Panc1 (cell line): ENCODE results near the gene PLEKHG7. TPM values are rescaled to one million over a fixed set of nuclear protein-coding genes. Genes with fewer than 3 reads are reported as not detected.
"Not testable (repeated sequence)": the region's sequence is repeated elsewhere in the genome, so short reads cannot be mapped to it uniquely, and the experiment has no call there.

Source experiments
- ATAC-seq: fragments of 200-7000 bp; cut with Tn5 transposase; 2 replicates; pipeline ENCODE4 v1.9.1; 2020; ENCODE audit warnings: mild to moderate bottlenecking, moderate library complexity
- BruUV-seq: library from RNA; stranded (reverse); fragments of 400-500 nt; replicated peaks from 2 replicates; lab custom pipeline; 2021; lab: Mats Ljungman, UMichigan
- CTCF ChIA-PET: fragments of 300-600 bp; sonication (Branson Sonifier 250); formaldehyde crosslinking; loops from one replicate; lab custom pipeline; 2022; ENCODE audit warnings: antibody characterized with exemption; lab: Charles Lee
- POLR2A ChIA-PET: fragments of 300-600 bp; sonication (Branson Sonifier 250); formaldehyde crosslinking; loops from one replicate; lab custom pipeline; 2022; ENCODE audit warnings: antibody characterized with exemption; lab: Charles Lee
- DNase-seq: peaks from one replicate; pipeline ENCODE4 v3.0.0-alpha.2; 2010; ENCODE audit warnings: low read depth, low spot score
- H3K27ac ChIP-seq: 2 replicates; pipeline ENCODE4 v1.5.1; 2011; ENCODE audit warnings: mild to moderate bottlenecking, low read length, inconsistent platforms
- H3K27me3 ChIP-seq: fragments of 200-500 bp; sonication (Bioruptor generic); 2 replicates; pipeline ENCODE4 v1.6.0; 2014; ENCODE audit warnings: low read length, inconsistent platforms; ENCODE audit not compliant: control insufficient read depth, insufficient read depth
- H3K36me3 ChIP-seq: fragments of 200-500 bp; sonication (Bioruptor generic); 2 replicates; pipeline ENCODE4 v1.5.1; 2014; ENCODE audit warnings: inconsistent platforms, mild to moderate bottlenecking, low read length, moderate library complexity; ENCODE audit not compliant: control insufficient read depth, insufficient read depth
- H3K4me1 ChIP-seq: 2 replicates; pipeline ENCODE4 v1.5.1; 2011; ENCODE audit warnings: inconsistent platforms, mild to moderate bottlenecking, low read length, moderate library complexity; ENCODE audit not compliant: control insufficient read depth, insufficient read depth
- H3K4me3 ChIP-seq, 2 experiments: 2 replicates each; pipeline ENCODE4 v1.5.1; 2011 to 2012; ENCODE audit warnings: low read depth in 2 of 2, low read length in 2 of 2, mild to moderate bottlenecking in 2 of 2, inconsistent platforms in 1 of 2, moderate library complexity in 1 of 2
- H3K9me3 ChIP-seq: fragments of 200-500 bp; sonication (Bioruptor generic); 2 replicates; pipeline ENCODE4 v1.5.1; 2014; ENCODE audit warnings: low read depth, mild to moderate bottlenecking, inconsistent platforms, low read length, moderate library complexity; ENCODE audit not compliant: control insufficient read depth, insufficient read depth
- POLR2AphosphoS5 ChIP-seq: IDR thresholded peaks from 2 replicates; pipeline ENCODE4 v1.6.1; 2012; ENCODE audit warnings: mild to moderate bottlenecking, low read depth, low read length, moderate library complexity
- SIN3A ChIP-seq: IDR thresholded peaks from 2 replicates; pipeline ENCODE4 v1.6.1; 2012; ENCODE audit warnings: low read depth, mild to moderate bottlenecking, low read length, moderate library complexity, borderline replicate concordance; ENCODE audit not compliant: insufficient read depth
- TCF7L2 ChIP-seq: IDR thresholded peaks from 2 replicates; pipeline ENCODE4 v1.6.1; 2011; ENCODE audit warnings: mild to moderate bottlenecking, low read depth, low read length, inconsistent platforms
- in situ Hi-C: cut with HindIII; loops from 2 replicates; pipeline ENCODE4 v1.10.0; 2016; ENCODE audit warnings: low sequenced_read_pairs, low pct_unique_long_range_greater_than_20kb
- intact Hi-C: fragments of 100-400 bp; cut with micrococcal nuclease; formaldehyde crosslinking; loops from one replicate; pipeline ENCODE4 v1.10.0; 2022; ENCODE audit not compliant: unreplicated experiment
- total RNA-seq: library from RNA; stranded (reverse); gene quantifications from one replicate; pipeline ENCODE4 v1.2.1, GENCODE V29; 2021; ENCODE audit not compliant: unreplicated experiment
- TF ChIP-seq, protein P1 (sequence below), 2 experiments: IDR thresholded peaks; 2 replicates each; pipeline ENCODE4 v1.6.1; 2011 to 2012; ENCODE audit warnings: low read depth in 2 of 2, control low read depth in 1 of 2, low read length in 1 of 2, mild to moderate bottlenecking in 1 of 2, moderate library complexity in 1 of 2; ENCODE audit not compliant: insufficient read depth in 1 of 2
- TF ChIP-seq, protein P2 (sequence below): fragments of 450-650 bp; IDR thresholded peaks from 2 replicates; pipeline ENCODE4 v1.5.1; 2017; ENCODE audit warnings: mild to moderate bottlenecking

The PLEKHG7 gene
- total RNA-seq, 1 experiment from 2014 or later: not detected

DNA sequence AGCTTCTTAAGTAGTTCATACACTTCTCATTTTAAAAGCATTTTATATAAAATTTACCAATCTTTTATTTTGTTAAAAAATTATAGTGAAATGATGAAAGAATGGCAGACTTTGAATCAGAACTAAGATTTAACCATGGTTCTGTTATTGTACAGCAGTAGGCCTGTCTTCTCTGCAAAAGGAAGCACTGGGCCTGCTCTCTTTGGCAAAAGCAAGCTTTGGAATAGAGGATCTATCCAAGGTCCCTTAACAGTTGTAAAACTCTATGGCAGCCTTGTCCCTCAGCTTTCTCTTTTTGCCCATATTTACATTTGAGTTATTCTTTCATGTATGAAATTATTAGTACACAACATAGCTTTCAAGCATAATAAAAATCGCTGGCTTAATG lies 82.8 kb downstream of the PLEKHG7 start:
- Histone ChIP-seq H3K9me3 (no peaks in the 10 kb centered on the region), H3K4me1 (no peaks in the 10 kb centered on the region), H3K4me3 (no peak overlapping the region), H3K36me3 (no peaks in the 10 kb centered on the region; the same call in 1 of the 2 replicates), H3K27ac (no peak overlapping the region), H3K27me3 (no peaks in the 10 kb centered on the region)
- BruUV-seq: no TSS peak
- no peak for DNase-seq
- POLR2A ChIA-PET: no interaction called here
- in situ Hi-C loops (no loop called here), intact Hi-C loops (loop anchor here (5.0 to 10.0 kb wide), 3 partner anchors 142 to 612 kb away; partner anchors contain the start of gene EEA1)
- CTCF ChIA-PET: no interaction called here
- peak; percentile 70; the same call in 1 of the 2 replicates for ATAC-seq
- TF ChIP-seq SIN3A (no peak), TCF7L2 (no peak), POLR2AphosphoS5 (no peak)
- TF ChIP-seq, protein P1, sequence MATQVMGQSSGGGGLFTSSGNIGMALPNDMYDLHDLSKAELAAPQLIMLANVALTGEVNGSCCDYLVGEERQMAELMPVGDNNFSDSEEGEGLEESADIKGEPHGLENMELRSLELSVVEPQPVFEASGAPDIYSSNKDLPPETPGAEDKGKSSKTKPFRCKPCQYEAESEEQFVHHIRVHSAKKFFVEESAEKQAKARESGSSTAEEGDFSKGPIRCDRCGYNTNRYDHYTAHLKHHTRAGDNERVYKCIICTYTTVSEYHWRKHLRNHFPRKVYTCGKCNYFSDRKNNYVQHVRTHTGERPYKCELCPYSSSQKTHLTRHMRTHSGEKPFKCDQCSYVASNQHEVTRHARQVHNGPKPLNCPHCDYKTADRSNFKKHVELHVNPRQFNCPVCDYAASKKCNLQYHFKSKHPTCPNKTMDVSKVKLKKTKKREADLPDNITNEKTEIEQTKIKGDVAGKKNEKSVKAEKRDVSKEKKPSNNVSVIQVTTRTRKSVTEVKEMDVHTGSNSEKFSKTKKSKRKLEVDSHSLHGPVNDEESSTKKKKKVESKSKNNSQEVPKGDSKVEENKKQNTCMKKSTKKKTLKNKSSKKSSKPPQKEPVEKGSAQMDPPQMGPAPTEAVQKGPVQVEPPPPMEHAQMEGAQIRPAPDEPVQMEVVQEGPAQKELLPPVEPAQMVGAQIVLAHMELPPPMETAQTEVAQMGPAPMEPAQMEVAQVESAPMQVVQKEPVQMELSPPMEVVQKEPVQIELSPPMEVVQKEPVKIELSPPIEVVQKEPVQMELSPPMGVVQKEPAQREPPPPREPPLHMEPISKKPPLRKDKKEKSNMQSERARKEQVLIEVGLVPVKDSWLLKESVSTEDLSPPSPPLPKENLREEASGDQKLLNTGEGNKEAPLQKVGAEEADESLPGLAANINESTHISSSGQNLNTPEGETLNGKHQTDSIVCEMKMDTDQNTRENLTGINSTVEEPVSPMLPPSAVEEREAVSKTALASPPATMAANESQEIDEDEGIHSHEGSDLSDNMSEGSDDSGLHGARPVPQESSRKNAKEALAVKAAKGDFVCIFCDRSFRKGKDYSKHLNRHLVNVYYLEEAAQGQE (IDR thresholded peaks at IDR 0.05; ENCODE audit: insufficient read depth in 1 of 2, low read depth in 2 of 2, low read length in 1 of 2): no peak
- TF ChIP-seq, protein P2, sequence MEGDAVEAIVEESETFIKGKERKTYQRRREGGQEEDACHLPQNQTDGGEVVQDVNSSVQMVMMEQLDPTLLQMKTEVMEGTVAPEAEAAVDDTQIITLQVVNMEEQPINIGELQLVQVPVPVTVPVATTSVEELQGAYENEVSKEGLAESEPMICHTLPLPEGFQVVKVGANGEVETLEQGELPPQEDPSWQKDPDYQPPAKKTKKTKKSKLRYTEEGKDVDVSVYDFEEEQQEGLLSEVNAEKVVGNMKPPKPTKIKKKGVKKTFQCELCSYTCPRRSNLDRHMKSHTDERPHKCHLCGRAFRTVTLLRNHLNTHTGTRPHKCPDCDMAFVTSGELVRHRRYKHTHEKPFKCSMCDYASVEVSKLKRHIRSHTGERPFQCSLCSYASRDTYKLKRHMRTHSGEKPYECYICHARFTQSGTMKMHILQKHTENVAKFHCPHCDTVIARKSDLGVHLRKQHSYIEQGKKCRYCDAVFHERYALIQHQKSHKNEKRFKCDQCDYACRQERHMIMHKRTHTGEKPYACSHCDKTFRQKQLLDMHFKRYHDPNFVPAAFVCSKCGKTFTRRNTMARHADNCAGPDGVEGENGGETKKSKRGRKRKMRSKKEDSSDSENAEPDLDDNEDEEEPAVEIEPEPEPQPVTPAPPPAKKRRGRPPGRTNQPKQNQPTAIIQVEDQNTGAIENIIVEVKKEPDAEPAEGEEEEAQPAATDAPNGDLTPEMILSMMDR: no peak

DNA sequence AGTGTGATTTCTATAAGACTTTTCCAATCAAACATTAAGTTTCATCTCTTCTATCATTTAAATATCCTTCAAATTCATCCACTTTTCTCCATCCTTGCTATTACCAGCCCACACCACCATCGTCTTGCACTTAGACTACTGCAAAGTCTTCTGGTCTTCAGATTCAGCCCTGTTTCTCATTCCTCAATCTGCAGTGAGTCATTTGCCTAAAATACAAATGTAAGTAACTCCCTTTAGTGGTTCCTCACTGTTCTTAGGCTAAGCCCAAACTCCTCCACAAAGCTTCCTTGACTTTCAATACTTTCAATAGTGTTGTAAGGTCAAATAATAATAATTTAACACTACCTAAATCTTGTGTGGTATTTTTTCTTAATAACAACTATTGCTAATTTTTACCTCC lies 83.3 kb downstream of the PLEKHG7 start:
- in situ Hi-C loops: no loop called here
- no peak overlapping the region for H3K27ac ChIP-seq
- CTCF ChIA-PET: no interaction called here
- TF ChIP-seq TCF7L2 (no peak), SIN3A (no peak)
- TF ChIP-seq, protein P2: no peak
- no peak overlapping the region for H3K4me3 ChIP-seq
- BruUV-seq: no TSS peak
- POLR2A ChIA-PET: no interaction called here
- H3K9me3 ChIP-seq: no peaks in the 10 kb centered on the region
- ATAC-seq: no peak
- H3K27me3 ChIP-seq: no peaks in the 10 kb centered on the region
- no peaks in the 10 kb centered on the region; the same call in 1 of the 2 replicates for H3K36me3 ChIP-seq
- intact Hi-C loops: loop anchor here (5.0 to 10.0 kb wide), 3 partner anchors 141 to 611 kb away; partner anchors contain the start of gene EEA1
- no peaks in the 10 kb centered on the region for H3K4me1 ChIP-seq
- no peak for DNase-seq

DNA sequence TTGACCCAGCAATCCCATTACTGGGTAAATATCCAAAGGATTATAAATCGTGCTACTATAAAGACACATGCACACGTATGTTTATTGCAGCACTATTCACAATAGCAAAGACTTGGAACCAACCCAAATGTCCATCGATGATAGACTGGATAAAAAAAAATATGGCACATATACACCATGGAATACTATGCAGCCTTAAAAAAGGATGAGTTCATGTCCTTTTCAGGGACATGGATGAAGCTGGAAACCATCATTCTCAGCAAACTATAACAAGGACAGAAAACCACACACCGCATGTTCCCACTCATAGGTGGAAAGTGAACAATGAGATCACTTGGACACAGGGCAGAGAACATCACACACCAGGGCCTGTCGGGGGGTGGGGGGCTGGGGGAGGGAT lies 91.6 kb downstream of the PLEKHG7 start:
- BruUV-seq, DNase-seq, POLR2A ChIA-PET, H3K27me3 ChIP-seq, H3K27ac ChIP-seq, H3K36me3 ChIP-seq, in situ Hi-C loops, intact Hi-C loops, CTCF ChIA-PET, H3K9me3 ChIP-seq, H3K4me1 ChIP-seq, H3K4me3 ChIP-seq, ATAC-seq: not testable (repeated sequence)
